A673 (cell line): Measurements from ENCODE around the gene PRL.

ENCODE experiments used
- EZH2 ChIP-seq: fragments of 200-600 bp; sonication (generic); IDR thresholded peaks from 2 replicates; pipeline ENCODE4 v1.6.1; 2017; ENCODE audit warnings: borderline replicate concordance, low read depth, mild to moderate bottlenecking, mixed read lengths, antibody characterized with exemption, low read length; ENCODE audit not compliant: poor library complexity, severe bottlenecking
- TF ChIP-seq, protein P1 (sequence below): fragments of 300-800, 200-600 bp; sonication (generic); conservative IDR thresholded peaks from 2 replicates; pipeline ENCODE4 v1.5.1; 2017; ENCODE audit warnings: low read depth, mild to moderate bottlenecking, antibody characterized with exemption, low read length, moderate library complexity, mixed read lengths

GRCh38 chr6:22248513-22249308 lies 48.1 kb downstream of the PRL start:
- TF ChIP-seq, protein P1, sequence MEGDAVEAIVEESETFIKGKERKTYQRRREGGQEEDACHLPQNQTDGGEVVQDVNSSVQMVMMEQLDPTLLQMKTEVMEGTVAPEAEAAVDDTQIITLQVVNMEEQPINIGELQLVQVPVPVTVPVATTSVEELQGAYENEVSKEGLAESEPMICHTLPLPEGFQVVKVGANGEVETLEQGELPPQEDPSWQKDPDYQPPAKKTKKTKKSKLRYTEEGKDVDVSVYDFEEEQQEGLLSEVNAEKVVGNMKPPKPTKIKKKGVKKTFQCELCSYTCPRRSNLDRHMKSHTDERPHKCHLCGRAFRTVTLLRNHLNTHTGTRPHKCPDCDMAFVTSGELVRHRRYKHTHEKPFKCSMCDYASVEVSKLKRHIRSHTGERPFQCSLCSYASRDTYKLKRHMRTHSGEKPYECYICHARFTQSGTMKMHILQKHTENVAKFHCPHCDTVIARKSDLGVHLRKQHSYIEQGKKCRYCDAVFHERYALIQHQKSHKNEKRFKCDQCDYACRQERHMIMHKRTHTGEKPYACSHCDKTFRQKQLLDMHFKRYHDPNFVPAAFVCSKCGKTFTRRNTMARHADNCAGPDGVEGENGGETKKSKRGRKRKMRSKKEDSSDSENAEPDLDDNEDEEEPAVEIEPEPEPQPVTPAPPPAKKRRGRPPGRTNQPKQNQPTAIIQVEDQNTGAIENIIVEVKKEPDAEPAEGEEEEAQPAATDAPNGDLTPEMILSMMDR = no peak
- no peak for TF ChIP-seq EZH2
